WTC11 (cell line): Measurements from ENCODE around the gene CCDC149. TPM values are rescaled to one million over a fixed set of nuclear protein-coding genes. Genes with fewer than 3 reads are reported as not detected.

ENCODE experiments used
- ATAC-seq: fragments of 200-7000 bp; cut with Tn5 transposase; 2 replicates; pipeline ENCODE4 v1.10.0; 2021; ENCODE audit warnings: mild to moderate bottlenecking, moderate library complexity
- CTCF ChIA-PET: fragments of 300-600 bp; sonication (Branson Sonifier 250); formaldehyde crosslinking; loops from one replicate; lab custom pipeline; 2021; ENCODE audit warnings: antibody characterized with exemption; lab: Charles Lee
- POLR2A ChIA-PET: fragments of 350-600 bp; sonication (Branson Sonifier 250); formaldehyde crosslinking; loops from one replicate; lab custom pipeline; 2021; ENCODE audit warnings: antibody characterized with exemption; lab: Charles Lee
- DNase-seq: peaks from one replicate; pipeline ENCODE4 v3.0.0; 2021; ENCODE audit warnings: low spot score
- H3K27ac Mint-ChIP-seq: 2 replicates; pipeline ENCODE4 v1.8.0; 2021; ENCODE audit warnings: mixed read lengths
- H3K27me3 Mint-ChIP-seq: 2 replicates; pipeline ENCODE4 v1.8.0; 2021; ENCODE audit warnings: low read depth, mild to moderate bottlenecking, moderate library complexity, mixed read lengths
- H3K36me3 Mint-ChIP-seq: 2 replicates; pipeline ENCODE4 v1.8.0; 2021; ENCODE audit warnings: mixed read lengths
- H3K4me1 Mint-ChIP-seq: 2 replicates; pipeline ENCODE4 v1.8.0; 2022; ENCODE audit warnings: mixed read lengths
- H3K4me3 Mint-ChIP-seq: 2 replicates; pipeline ENCODE4 v1.8.0; 2021; ENCODE audit warnings: mild to moderate bottlenecking, moderate library complexity, mixed read lengths
- H3K9me3 Mint-ChIP-seq: 2 replicates; pipeline ENCODE4 v1.8.0; 2021; ENCODE audit warnings: mixed read lengths
- AFF4 ChIP-seq: sonication (generic); formaldehyde crosslinking; IDR thresholded peaks from 2 replicates; pipeline ENCODE4 v1.8.1; 2023; ENCODE audit warnings: mild to moderate bottlenecking, missing genetic modification reagents, borderline replicate concordance
- CBFB ChIP-seq: sonication (generic); formaldehyde crosslinking; IDR thresholded peaks from 2 replicates; pipeline ENCODE4 v1.8.1; 2022; ENCODE audit warnings: mild to moderate bottlenecking, low read depth, missing genetic modification reagents
- JAZF1 ChIP-seq: fragments of 250-450 bp; sonication (Bioruptor Pico); IDR thresholded peaks from 2 replicates; pipeline ENCODE4 v1.9.0; 2021; ENCODE audit warnings: moderate library complexity, mild to moderate bottlenecking, inconsistent platforms
- KAT7 ChIP-seq: sonication (generic); formaldehyde crosslinking; IDR thresholded peaks from 2 replicates; pipeline ENCODE4 v1.8.1; 2023; ENCODE audit warnings: missing genetic modification reagents, mild to moderate bottlenecking, borderline replicate concordance
- NFATC4 ChIP-seq: fragments of 250-450 bp; sonication (Bioruptor Pico); IDR thresholded peaks from 2 replicates; pipeline ENCODE4 v1.9.0; 2021; ENCODE audit warnings: mild to moderate bottlenecking
- PRDM15 ChIP-seq: sonication (generic); formaldehyde crosslinking; IDR thresholded peaks from 2 replicates; pipeline ENCODE4 v1.8.0; 2022; ENCODE audit warnings: missing genetic modification reagents
- PREB ChIP-seq: sonication (generic); formaldehyde crosslinking; IDR thresholded peaks from 2 replicates; pipeline ENCODE4 v1.8.1; 2022; ENCODE audit warnings: mild to moderate bottlenecking, missing genetic modification reagents, moderate library complexity, borderline replicate concordance
- PRRX2 ChIP-seq: fragments of 250-450 bp; sonication (Bioruptor Pico); IDR thresholded peaks from 2 replicates; pipeline ENCODE4 v1.8.0; 2021; ENCODE audit warnings: mild to moderate bottlenecking
- ZNF423 ChIP-seq: fragments of 250-450 bp; sonication (Bioruptor Pico); IDR thresholded peaks from 2 replicates; pipeline ENCODE4 v2.1.2; 2022; ENCODE audit warnings: mild to moderate bottlenecking, moderate library complexity
- ZNF671 ChIP-seq: fragments of 250-450 bp; sonication (Bioruptor Pico); IDR thresholded peaks from 2 replicates; pipeline ENCODE4 v1.8.0; 2021; ENCODE audit warnings: mild to moderate bottlenecking
- total RNA-seq: library from RNA; stranded (reverse); gene quantifications from 3 replicates; pipeline ENCODE4 v1.2.3, GENCODE V29; 2021
- TF ChIP-seq, protein P1 (sequence below): sonication (generic); formaldehyde crosslinking; IDR thresholded peaks from 2 replicates; pipeline ENCODE4 v1.8.0; 2022; ENCODE audit warnings: mild to moderate bottlenecking, missing genetic modification reagents
- TF ChIP-seq, protein P2 (sequence below): fragments of 250-450 bp; sonication (Bioruptor Pico); IDR thresholded peaks from 2 replicates; pipeline ENCODE4 v2.1.2; 2022; ENCODE audit warnings: mild to moderate bottlenecking, moderate library complexity
- TF ChIP-seq, protein P3 (sequence below): sonication (generic); formaldehyde crosslinking; IDR thresholded peaks from 2 replicates; pipeline ENCODE4 v1.8.1; 2023; ENCODE audit warnings: mild to moderate bottlenecking, missing genetic modification reagents, moderate library complexity
- TF ChIP-seq, protein P4 (sequence below): fragments of 250-450 bp; sonication (Bioruptor Pico); IDR thresholded peaks from 2 replicates; pipeline ENCODE4 v1.9.0; 2021; ENCODE audit warnings: mild to moderate bottlenecking
- TF ChIP-seq, protein P5 (sequence below): sonication (generic); formaldehyde crosslinking; conservative IDR thresholded peaks from 2 replicates; pipeline ENCODE4 v1.8.1; 2022; ENCODE audit warnings: mild to moderate bottlenecking, missing genetic modification reagents

Gene CCDC149
- total RNA-seq, 1 experiment from 2014 or later = 3.9 TPM

DNA sequence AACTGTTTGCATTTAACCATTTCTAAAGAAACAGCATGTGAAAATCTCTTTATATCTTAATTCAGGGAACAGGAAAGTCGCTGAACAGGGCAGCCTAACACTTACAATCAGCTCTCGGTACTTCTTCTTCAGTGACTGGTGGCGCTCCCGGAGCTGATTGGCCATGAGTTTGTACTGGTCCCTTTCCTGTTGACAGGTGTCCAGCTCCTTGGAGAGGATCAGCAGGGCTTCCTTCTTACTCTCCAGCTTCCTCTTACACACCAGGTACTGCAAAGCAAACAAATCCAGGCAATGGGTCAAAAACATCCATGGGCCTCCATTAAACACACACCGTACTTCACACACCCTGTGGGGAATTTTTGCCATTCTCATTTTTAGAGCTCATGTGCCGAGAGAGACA, 36.4 kb downstream of the CCDC149 start (continued):
- TF ChIP-seq, protein P1, sequence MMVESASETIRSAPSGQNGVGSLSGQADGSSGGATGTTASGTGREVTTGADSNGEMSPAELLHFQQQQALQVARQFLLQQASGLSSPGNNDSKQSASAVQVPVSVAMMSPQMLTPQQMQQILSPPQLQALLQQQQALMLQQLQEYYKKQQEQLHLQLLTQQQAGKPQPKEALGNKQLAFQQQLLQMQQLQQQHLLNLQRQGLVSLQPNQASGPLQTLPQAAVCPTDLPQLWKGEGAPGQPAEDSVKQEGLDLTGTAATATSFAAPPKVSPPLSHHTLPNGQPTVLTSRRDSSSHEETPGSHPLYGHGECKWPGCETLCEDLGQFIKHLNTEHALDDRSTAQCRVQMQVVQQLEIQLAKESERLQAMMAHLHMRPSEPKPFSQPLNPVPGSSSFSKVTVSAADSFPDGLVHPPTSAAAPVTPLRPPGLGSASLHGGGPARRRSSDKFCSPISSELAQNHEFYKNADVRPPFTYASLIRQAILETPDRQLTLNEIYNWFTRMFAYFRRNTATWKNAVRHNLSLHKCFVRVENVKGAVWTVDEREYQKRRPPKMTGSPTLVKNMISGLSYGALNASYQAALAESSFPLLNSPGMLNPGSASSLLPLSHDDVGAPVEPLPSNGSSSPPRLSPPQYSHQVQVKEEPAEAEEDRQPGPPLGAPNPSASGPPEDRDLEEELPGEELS (CRISPR knock-in tag) = no peak
- no peak for TF ChIP-seq JAZF1 (CRISPR knock-in tag)

DNA sequence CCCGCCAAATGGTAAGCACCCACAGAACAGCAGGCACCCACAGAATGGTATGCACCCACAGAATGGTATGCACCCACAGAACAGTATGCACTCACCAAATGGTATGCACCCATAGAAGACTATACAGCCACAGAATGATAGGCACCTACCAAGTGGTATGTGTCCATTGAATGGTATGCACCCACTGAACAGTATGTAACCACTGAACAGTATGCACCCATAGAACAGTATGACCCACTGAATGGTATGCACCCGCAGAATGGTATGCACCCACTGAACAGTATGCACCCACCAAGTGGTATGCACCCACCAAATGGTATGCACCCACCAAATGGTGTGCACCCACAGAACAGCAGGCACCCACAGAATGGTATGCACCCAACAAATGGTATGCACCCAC, 40.1 kb downstream of the CCDC149 start:
- POLR2A ChIA-PET = no interaction called here
- Mint-ChIP-seq H3K36me3 (peaks cover 10% of the 10 kb centered on the region), H3K27ac (no peak overlapping the region), H3K4me3 (no peak overlapping the region), H3K27me3 (no peaks in the 10 kb centered on the region), H3K9me3 (peaks cover 14% of the 10 kb centered on the region), H3K4me1 (peaks cover 19% of the 10 kb centered on the region)
- CTCF ChIA-PET = no interaction called here
- no peak for TF ChIP-seq KAT7 (CRISPR knock-in tag)
- TF ChIP-seq PRRX2 (CRISPR knock-in tag) = no peak
- no peak for TF ChIP-seq ZNF671 (CRISPR knock-in tag)
- no peak for TF ChIP-seq ZNF423 (CRISPR knock-in tag)
- TF ChIP-seq, protein P2, sequence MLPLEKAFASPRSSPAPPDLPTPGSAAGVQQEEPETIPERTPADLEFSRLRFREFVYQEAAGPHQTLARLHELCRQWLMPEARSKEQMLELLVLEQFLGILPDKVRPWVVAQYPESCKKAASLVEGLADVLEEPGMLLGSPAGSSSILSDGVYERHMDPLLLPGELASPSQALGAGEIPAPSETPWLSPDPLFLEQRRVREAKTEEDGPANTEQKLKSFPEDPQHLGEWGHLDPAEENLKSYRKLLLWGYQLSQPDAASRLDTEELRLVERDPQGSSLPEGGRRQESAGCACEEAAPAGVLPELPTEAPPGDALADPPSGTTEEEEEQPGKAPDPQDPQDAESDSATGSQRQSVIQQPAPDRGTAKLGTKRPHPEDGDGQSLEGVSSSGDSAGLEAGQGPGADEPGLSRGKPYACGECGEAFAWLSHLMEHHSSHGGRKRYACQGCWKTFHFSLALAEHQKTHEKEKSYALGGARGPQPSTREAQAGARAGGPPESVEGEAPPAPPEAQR (CRISPR knock-in tag) = no peak
- TF ChIP-seq NFATC4 = no peak
- TF ChIP-seq PRDM15 (CRISPR knock-in tag) = no peak
- TF ChIP-seq PREB (CRISPR knock-in tag) = no peak
- ATAC-seq (no peak), DNase-seq (no peak)

DNA sequence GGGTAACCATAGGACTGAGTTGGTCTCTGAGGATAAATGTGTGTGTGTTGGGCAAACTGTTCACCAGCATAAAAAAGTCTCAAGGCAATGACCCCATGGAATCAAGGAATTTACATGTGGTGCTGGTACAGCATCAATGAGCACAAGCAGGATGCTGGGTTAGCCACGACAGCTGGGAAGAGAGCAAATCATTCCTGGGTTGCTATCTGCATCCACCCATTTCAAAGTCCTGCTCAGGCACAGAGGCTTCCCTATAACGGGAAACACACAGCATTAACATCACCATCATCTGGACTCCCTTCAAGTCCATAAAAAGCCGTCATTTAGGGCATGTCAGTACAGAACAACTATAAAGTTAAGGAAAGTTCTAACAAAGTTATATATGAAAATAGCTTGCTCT, 41.6 kb downstream of the CCDC149 start:
- H3K27ac Mint-ChIP-seq = no peak overlapping the region
- TF ChIP-seq CBFB (CRISPR knock-in tag) (no peak), AFF4 (CRISPR knock-in tag) (no peak)
- TF ChIP-seq, protein P3, sequence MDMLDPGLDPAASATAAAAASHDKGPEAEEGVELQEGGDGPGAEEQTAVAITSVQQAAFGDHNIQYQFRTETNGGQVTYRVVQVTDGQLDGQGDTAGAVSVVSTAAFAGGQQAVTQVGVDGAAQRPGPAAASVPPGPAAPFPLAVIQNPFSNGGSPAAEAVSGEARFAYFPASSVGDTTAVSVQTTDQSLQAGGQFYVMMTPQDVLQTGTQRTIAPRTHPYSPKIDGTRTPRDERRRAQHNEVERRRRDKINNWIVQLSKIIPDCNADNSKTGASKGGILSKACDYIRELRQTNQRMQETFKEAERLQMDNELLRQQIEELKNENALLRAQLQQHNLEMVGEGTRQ = no peak
- TF ChIP-seq, protein P4, sequence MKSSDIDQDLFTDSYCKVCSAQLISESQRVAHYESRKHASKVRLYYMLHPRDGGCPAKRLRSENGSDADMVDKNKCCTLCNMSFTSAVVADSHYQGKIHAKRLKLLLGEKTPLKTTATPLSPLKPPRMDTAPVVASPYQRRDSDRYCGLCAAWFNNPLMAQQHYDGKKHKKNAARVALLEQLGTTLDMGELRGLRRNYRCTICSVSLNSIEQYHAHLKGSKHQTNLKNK (CRISPR knock-in tag) = no peak
- TF ChIP-seq, protein P5, sequence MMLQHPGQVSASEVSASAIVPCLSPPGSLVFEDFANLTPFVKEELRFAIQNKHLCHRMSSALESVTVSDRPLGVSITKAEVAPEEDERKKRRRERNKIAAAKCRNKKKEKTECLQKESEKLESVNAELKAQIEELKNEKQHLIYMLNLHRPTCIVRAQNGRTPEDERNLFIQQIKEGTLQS = no peak
- DNase-seq (no peak), ATAC-seq (no peak)
- H3K27me3 Mint-ChIP-seq = no peaks in the 10 kb centered on the region
- peaks cover 14% of the 10 kb centered on the region for H3K9me3 Mint-ChIP-seq
- no peak overlapping the region for H3K4me3 Mint-ChIP-seq
- POLR2A ChIA-PET = no interaction called here
- H3K4me1 Mint-ChIP-seq = peaks cover 30% of the 10 kb centered on the region
- CTCF ChIA-PET = no interaction called here
- peaks cover 10% of the 10 kb centered on the region for H3K36me3 Mint-ChIP-seq
